HG03039 (cell line): ENCODE data around the gene SHISA6.
"Not testable (repeated sequence)": the region's sequence is repeated elsewhere in the genome, so short reads cannot be mapped to it uniquely, and the experiment has no call there.

Experiments used
- ATAC-seq: cut with Tn5 transposase; IDR thresholded peaks from one replicate; pipeline ENCODE4 v1.9.1; 2021; ENCODE audit warnings: mild to moderate bottlenecking, moderate library complexity; ENCODE audit not compliant: unreplicated experiment

Gene SHISA6

DNA sequence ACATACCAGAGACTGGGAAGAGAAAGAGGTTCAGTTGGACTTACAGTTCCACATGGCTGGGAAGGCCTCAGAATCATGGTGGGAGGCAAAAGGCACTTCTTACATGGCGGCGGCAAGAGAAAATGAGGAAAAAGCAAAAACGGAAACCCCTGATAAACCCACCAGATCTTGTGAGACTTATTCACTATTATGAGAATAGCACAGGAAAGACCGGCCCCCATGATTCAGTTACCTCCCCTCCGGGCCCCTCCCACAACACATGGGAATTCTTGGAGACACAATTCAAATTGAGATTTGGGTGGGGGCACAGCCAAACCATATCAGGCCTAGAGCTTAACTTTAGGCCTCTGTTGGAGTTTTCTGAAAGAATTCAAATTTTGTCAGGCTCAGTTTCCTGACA, 60.9 kb downstream of the SHISA6 start:
- ATAC-seq, result not testable (repeated sequence)

DNA sequence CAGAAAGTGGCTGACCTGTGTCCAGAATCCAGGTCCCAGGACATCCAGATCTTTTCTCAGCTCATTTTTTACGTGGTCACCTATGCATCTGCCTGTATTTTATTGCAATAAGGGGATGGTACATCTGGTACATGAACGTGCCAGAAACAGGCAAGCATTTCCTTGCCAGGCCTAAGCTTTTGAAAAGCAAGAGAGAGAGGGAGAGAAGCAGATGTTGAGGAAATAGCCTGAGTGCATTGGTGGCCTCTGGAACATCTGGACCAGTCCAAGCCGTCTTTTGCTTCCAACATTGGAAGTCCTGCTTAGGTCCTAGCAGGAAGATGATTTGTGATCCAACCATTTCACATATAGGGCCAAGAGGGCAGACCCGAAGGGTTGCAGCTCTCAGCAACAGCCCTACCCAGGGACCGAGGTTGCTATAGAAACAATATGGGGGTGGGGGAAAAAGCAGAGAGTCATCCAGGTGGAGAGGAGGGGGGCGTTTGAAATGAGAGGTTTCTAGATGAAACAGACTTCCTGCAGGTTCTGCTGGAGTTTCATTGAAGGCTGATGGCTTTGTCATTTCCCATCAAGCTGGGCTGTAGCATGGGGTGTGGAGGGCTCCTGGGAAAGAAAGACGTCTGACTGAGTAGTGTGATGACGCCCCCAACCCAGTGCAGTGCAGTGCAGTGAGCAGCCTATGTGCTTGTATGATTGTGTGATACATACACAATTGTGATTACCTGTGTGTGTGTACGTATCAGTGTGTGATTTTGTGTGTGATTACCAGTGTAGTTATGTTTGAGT, 61.6 kb downstream of the SHISA6 start:
- no peak for ATAC-seq

DNA sequence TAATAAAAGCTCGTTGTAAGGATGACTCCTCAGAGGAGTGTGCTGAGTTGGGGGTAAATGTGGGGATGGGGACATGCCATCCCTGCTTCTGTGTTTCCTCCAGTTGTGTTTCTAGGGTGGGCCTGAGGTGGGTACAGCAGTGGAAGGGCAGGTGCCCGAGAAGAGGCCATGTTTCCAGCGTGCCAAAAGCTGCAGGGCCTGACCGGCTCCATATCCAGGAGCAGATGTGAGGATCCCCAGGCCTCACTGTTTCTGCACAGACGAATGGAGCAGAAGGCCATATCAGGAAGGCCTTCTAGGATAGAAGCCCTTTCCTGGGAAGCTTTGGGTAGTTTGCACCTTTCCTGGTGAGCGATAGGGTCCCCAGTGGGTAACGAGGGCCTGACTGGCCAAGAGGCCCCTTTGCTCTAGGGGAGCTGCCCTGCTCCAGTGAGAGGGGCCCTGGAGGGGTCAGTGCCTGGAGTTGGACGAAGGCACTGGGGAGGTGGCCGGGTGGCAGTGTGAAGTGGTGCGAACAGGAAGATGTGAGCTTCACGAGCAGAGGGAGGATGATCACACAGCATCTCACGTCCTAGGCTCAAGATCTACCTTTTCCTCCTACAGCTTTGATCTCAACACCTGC, 62.9 kb downstream of the SHISA6 start:
- no peak for ATAC-seq

DNA sequence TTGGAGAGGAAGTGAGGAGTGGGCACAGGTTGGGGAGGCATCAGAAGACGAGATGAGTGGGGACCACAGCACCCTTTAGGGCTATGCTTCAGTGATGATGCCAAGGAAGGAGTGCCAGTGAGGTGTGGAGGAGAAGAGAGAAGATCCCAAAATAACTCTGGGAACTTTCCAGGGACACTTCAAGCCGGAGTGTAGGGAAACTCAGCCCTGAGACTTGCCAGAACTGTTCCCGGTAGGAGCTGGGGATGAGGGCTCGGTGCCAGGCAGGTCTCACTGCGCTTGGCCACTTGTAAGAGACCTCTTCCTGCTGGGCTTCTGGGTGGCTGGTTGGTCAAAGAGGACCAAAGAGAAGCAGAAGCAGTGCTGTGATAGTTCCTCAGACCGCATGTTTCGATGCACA, 63.6 kb downstream of the SHISA6 start:
- ATAC-seq, result no peak

DNA sequence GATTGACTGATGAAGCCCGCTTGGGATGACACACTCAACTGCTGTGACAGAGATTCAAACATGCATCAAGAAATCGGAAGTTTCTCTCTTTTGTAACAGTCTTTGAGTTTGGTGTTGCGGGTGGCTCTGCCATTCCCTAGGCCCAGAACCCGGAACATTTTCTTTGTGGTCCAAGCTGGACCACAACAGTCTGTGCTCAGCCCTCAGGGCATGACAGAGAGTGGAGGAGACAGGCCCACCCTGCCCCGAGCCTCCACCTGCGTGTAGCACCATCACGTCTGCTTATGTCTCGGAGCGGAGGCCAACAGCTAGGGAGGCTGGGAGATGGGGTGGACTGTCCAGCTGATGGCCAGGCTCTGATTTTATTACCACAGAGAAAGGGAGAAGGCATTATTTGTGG, 64.5 kb downstream of the SHISA6 start:
- no peak for ATAC-seq

DNA sequence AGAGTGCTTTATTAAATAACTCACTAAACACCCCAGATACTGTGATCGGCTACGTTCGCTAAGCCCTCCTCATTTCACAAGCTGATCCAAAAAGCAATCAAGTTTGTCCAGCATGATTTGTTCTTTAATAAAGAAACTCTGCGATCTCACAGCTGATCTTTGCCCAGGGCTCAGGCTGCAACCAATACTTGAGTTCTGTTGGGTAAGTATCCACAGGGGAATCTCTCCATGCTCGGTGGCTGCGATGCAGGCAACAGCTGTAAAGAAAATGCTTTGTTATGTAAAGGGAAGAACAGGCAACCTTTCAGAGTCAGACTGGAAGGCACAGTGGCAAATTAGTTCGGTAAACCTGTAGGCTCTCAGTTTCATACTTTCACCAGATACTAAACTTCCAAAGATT, 67.5 kb downstream of the SHISA6 start:
- ATAC-seq, result no peak

DNA sequence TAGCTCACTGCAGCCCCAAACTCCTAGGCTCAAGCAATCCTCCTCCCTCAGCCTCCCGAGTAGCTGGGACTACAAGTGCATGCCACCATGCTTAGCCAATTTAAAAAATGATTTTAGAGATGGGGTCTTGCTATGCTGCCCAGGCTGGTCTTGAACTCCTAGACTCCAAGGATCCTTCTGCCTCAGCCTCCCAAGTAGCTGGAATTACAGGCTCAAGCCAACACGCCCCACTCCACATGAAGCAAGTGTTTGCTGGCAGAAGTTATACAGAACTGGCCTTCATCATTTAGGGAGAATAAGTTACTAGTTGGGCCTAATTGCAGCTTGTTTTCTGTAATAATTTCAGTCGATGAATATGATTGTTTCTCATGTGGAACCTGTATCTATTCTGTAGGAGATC, 68.0 kb downstream of the SHISA6 start:
- no peak for ATAC-seq

DNA sequence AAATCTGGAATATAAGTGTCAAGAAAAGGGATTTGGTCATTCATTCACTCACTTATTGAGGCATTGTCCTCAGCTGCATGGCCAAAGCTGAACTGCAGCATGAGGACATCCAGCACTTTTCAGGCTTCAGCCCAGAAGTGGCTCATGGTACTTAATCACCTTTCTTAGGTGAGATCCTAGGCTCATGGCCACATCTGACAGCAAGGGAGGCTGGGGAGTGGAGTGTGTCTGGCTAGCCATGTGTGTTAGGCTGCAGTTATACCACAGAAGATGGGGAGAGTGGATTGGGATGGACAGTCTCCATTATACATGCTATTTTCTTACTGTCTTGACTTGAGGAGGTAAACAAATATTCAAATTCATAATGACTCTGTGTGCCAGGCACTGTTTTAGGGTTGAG, 68.8 kb downstream of the SHISA6 start:
- ATAC-seq, result no peak

DNA sequence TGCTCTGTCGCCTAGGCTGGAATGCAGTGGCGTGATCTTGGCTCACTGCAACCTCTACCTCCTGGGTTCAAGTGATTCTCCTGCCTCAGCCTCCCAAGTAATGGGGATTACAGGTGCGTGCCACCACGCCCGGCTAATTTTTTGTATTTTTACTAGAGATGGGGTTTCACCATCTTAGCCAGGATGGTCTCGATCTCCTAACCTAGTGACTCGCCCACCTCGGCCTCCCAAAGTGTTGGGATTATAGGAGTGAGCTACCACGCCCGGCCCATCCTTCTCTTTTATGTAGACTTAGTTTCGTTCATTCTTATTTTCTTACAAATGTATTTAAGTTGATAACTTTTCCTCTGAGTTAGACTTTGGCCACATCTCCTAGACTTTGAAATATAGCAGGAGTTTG, 75.4 kb downstream of the SHISA6 start:
- not testable (repeated sequence) for ATAC-seq

DNA sequence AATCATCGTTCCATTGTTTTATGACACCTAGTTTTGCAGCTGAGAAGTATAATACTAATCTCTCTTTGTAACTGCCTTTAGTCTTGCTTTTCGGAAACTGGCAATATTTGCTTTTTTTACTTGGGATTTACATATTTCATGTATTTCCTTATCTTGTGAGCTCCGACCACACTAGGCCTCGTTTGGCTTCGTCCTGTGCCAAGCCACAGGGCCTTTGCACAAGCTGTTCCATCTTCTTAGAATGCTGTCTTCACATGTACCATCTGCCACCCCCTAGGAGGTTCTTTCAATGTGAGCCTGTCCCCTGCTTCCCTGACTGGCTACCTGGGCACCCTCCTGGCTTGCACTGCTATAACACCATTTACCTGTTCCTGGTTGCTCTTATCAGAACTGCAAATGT, 77.2 kb downstream of the SHISA6 start:
- ATAC-seq, result no peak

DNA sequence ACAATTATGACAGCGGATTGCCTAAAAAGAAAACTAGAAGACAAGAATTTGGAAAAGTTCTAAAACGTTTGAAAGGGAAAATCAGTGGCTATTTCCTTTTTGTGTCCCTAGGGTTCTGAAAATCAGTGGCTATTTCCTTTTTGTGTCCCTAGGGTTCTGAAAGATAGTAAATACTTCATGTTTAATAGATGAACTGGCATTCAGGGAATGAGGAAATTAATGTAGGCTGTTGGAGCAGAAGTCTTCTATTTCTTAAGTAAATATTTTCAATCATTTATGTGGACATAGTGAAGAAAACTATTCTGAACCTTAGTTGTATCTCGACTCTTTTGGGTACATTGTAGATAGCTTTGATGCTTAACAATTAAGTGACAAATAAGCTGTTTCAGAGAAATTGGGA, 78.9 kb downstream of the SHISA6 start:
- no peak for ATAC-seq

DNA sequence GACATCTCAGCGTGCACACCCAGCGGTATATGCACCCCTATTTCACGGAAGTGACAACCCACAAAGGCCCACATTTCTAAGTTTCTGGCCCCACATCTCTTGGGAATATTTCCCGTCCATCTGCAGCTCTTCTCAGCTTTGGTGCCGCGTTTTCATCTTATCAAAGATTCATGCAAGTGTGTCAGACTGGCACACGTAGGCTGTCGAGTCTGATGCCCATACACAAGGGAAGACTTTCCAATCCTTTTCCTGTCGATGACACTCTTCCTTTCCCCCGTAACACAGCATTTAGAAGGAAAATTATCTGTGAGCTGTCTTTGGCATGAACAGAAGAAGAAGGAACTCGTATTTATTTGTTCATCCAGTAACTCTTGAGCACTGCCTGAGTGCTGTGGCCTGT, 83.0 kb downstream of the SHISA6 start:
- ATAC-seq, result no peak

DNA sequence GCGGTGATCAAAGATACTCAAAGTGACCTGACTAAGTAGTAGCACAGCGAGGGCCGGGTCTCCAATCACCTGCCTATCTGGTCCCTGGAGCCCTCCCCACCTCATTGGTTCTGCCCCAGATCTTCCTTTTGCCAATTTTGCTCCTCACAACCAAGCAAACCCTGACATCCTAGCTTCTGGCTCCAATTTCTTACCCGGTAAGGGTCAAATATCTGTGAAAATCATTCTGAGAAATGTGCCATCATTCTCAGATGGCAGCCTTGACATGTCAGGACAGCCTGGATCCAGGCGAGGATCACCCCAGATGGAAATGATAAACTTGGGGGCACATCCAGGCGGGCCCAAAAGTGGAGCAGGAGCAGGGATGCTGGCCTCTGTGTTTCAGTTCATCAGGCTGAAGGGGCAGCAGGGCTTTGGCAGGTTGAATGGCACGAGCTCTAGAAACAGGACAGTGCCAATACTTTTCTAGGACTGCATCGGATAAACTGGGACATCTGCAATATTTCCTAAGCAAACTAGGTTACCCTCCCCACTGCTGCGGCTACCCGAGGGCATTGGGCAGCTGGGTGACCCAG, 83.9 kb downstream of the SHISA6 start:
- no peak for ATAC-seq

DNA sequence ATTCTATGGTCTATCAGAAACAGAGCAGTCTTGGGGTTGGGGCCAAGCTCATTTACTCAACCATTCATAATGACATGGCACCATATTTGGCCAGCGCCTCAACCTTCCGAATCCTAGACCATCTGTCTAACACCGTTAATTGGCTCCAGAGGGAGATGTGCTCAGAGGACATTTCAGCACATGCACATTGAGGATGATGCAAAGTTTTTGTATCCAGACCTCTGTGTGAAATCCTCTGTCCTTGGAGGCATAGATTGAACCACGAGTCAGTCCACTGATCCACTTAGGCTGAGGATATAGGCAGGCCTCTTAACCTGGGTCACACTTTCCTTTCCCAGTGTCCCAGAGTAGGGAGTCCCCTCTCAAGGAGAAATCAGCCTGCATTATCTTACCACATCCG, 85.5 kb downstream of the SHISA6 start:
- ATAC-seq, result no peak

DNA sequence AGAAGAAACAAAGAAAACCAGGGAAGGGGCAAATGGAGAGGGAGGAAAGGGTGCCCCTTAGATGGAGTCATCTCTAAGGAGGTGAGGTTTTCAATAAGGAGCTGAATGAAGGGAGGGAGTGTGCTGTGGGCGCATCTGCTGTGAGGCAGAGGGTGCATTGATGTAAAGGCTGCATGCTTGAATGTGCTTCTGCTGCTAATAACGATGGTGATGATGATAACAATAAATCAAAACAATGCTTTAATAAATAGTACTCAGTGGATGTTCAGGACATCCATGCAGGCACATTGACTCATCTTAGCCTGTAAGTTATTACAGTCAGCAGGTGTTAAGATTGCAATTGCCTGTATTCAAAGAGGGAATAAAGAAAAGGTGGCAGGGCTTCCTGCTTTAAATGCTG, 87.8 kb downstream of the SHISA6 start:
- no peak for ATAC-seq

DNA sequence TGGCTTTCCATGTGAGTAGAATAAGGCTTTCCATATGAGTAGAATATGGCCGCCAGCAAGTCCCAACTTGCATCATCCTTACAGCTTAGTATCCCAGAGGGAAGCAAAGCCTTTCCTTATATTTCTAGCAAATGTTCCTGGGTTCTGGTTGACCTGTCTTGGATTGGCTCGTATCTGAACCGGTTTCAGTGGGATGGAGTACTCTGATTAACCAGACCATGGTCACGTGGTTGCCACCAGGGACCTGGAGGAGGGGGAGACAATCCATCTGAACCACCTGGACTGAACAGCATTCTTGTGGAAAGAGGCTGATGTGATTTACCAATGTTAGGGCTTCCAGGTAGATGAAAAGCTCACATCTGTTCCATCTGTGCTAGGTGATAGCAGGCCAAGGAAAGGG, 89.0 kb downstream of the SHISA6 start:
- ATAC-seq, result no peak

DNA sequence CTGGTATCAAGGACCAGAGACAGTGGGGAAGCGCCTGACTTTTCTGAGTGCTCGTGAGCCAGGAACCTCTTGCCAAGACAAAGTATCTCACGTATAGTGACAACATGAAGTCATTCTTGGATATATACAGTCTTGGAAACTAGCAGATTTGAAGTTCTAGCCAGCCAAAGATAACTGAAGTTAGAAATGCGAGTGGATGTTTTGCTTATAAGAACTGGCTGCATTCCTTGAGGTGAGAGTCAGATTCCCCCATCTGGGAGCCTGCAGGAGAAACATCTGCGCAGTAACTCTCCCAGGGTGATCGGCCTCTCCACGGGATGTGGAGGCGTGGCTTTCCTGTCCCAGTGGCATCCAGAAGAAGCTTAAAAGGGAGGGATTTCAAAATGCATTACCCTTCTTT, 89.8 kb downstream of the SHISA6 start:
- no peak for ATAC-seq

DNA sequence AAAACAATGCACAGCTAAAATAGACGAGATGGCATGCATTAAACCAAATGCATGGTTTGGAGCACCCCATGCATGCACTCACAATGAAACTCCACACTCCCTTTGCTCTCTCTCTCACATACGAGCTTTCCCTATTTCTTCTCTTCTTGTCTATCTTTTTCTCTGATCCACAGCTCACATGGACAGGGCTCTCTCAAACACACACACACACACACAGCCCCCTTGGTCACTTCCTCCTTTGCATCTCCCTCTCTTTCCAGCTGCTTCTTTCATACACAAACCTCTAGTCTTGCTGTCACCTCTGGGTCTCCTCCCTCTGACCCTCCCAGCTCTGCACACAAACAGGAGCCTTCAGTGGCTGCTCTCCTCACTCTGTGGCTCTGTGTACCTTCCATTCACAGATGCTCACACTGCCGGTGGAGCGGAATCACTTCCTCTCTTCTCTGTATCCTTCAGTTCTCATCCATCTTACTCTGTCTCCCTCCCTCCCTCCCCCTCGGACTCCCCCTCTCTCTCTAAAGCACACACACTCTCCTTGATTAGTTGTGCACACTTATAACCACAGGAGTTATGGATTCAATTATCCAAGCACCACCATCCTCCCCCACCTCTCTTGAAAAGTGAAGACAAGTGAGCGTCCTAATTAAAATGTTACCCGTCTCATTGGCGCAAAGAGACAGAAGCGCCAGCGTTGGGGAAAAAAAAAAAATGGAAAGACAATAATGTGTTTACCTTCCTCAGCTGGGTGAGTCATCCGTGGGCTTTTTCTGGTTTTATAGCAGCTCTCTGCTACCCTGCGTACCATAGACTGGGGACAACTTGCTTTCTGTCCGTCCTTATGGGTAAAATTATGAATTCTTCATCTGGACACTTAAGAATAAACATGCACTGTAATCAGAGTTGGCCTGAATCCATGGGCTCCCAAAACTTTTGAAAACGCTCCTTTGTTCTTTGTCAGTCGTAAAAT, 90.8 kb downstream of the SHISA6 start:
- ATAC-seq, result no peak

DNA sequence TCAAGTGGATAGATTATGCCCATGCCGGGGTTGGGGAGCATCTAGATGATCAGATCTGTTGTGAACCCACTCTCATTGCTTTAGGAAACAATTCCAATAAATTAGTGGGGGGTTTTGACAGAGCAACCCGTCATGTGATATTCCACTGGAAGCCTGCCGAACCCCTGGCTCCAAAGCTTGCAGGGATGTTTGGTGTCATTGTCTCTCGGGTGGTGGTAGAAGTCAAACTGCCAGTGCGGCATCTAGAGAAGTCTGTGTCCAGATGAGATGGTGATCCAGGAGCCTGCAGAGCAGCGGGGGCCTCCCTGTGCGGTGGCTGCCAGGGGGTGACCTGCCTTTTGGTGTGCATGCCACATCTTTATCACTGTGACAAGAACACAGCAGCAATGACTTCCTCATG, 91.7 kb downstream of the SHISA6 start:
- ATAC-seq, result no peak

DNA sequence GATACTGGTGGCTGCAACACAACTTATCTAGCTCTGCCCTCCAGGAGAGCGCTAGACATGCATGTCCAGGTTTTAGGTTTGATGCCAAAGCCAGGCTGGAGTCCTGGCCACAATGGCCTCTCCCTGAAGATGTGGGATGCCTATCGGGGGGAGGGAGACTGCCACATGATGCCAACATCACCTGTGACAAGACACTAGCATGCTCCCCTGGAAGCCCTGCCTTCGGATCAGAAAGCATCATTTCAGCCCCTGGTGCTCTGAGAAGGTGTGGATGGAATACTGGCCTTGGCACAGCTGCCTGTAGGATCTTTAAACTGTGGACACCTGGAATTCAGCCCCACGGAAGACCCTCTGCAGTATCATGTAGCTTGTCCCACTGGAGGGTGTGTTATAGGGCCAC, 93.5 kb downstream of the SHISA6 start:
- no peak for ATAC-seq

DNA sequence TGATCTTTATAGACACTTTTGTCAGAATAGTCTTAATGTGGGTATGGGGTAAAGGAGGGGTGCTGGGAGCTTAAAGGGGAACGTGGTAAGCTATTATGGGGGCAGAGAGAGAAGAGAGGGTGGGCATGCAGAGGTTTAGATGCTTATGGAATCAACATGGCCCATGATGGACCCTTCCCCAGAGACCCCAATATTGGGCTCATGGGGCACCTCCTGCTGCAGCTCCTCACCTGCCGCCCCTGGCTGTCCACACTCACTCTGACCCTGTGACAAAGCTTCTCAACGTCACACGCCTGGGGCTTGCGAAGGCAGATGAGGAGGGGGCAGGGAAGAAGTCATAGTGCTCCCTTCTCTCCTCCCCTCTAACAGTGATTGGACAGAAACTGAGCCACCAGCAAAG, 95.3 kb downstream of the SHISA6 start:
- ATAC-seq, result no peak
